GM19025 (cell line): ENCODE results near the gene TAL2.
A peak's percentile ranks its signal among the peaks of the same experiment; 100 is the strongest.

Experiments
- ATAC-seq: cut with Tn5 transposase; IDR thresholded peaks from one replicate; pipeline ENCODE4 v1.9.1; 2021; ENCODE audit warnings: mild to moderate bottlenecking, low read depth, moderate library complexity; ENCODE audit not compliant: unreplicated experiment

Gene TAL2

GRCh38 chr9:105673850-105674387 lies 11.7 kb downstream of the TAL2 start:
- no peak for ATAC-seq

GRCh38 chr9:105676351-105676923 lies 14.2 kb downstream of the TAL2 start:
- no peak for ATAC-seq

GRCh38 chr9:105678163-105678562 lies 15.9 kb downstream of the TAL2 start:
- no peak for ATAC-seq

GRCh38 chr9:105678781-105679180 lies 16.5 kb downstream of the TAL2 start:
- no peak for ATAC-seq

- ATAC-seq: no peak
These were observed 17.2 kb downstream of the TAL2 start for GRCh38 chr9:105679257-105680022.

GRCh38 chr9:105681313-105681712 lies 19.1 kb downstream of the TAL2 start:
- ATAC-seq: no peak

- no peak for ATAC-seq
These were observed 19.5 kb downstream of the TAL2 start for GRCh38 chr9:105681724-105682123.

GRCh38 chr9:105683688-105684275 lies 21.5 kb downstream of the TAL2 start:
- ATAC-seq: no peak

- ATAC-seq: no peak
These were observed 24.7 kb downstream of the TAL2 start for GRCh38 chr9:105686936-105687335.

- ATAC-seq: no peak
These were observed 28.5 kb downstream of the TAL2 start for GRCh38 chr9:105690742-105691141.

GRCh38 chr9:105693435-105694189 lies 31.4 kb downstream of the TAL2 start:
- ATAC-seq: peak; percentile 8

- peak; percentile 81 for ATAC-seq
These were observed 32.1 kb downstream of the TAL2 start, which contains the start of gene TMEM38B for GRCh38 chr9:105694190-105694847. TSS of gene TMEM38B (plus strand) at chr9:105694541. CDS start at chr9:105694661, 120 bp downstream.

- ATAC-seq: peak; percentile 55
These were observed 32.8 kb downstream of the TAL2 start for GRCh38 chr9:105694848-105695581.

- ATAC-seq: no peak
These were observed 34.0 kb downstream of the TAL2 start for GRCh38 chr9:105696219-105696793.

- ATAC-seq: no peak
These were observed 35.6 kb downstream of the TAL2 start for GRCh38 chr9:105697871-105698270.

- ATAC-seq: no peak
These were observed 36.2 kb downstream of the TAL2 start for GRCh38 chr9:105698348-105698870.

- no peak for ATAC-seq
These were observed 38.4 kb downstream of the TAL2 start for GRCh38 chr9:105700668-105701067.

- no peak for ATAC-seq
These were observed 38.9 kb downstream of the TAL2 start for GRCh38 chr9:105701145-105701544.

- no peak for ATAC-seq
These were observed 40.0 kb downstream of the TAL2 start for GRCh38 chr9:105702207-105702606.
